Activated B cell treated with CpG ODN at 0.5 μM for 24 hours (primary cell): Measurements from ENCODE around the gene DSCAM. TPM values are rescaled to one million over a fixed set of nuclear protein-coding genes. Genes with fewer than 3 reads are reported as not detected.

Experiments
- ATAC-seq: fragments of 200-7000 bp; cut with Tn5 transposase; one replicate; pipeline ENCODE4 v1.10.0; 2021; ENCODE audit warnings: low read depth, mild to moderate bottlenecking, moderate library complexity
- CTCF ChIA-PET: fragments of 350-600 bp; sonication (Branson Sonifier 250); formaldehyde crosslinking; loops from one replicate; lab custom pipeline; 2021; ENCODE audit warnings: antibody characterized with exemption; lab: Charles Lee
- POLR2A ChIA-PET: fragments of 350-600 bp; sonication (Branson Sonifier 250); formaldehyde crosslinking; loops from one replicate; lab custom pipeline; 2021; ENCODE audit warnings: antibody characterized with exemption; lab: Charles Lee
- DNase-seq: peaks from one replicate; pipeline ENCODE4 v3.0.0; 2022
- H3K27ac Mint-ChIP-seq: one replicate; pipeline ENCODE4 v1.8.0; 2020; ENCODE audit warnings: mixed read lengths
- H3K27me3 Mint-ChIP-seq: one replicate; pipeline ENCODE4 v1.8.0; 2021; ENCODE audit warnings: mixed read lengths
- H3K36me3 Mint-ChIP-seq: one replicate; pipeline ENCODE4 v1.8.0; 2021; ENCODE audit warnings: low read depth, mixed read lengths
- H3K4me1 Mint-ChIP-seq: one replicate; pipeline ENCODE4 v1.8.0; 2021; ENCODE audit warnings: mixed read lengths
- H3K4me3 Mint-ChIP-seq: one replicate; pipeline ENCODE4 v1.8.0; 2020; ENCODE audit warnings: mild to moderate bottlenecking, mixed read lengths
- H3K9me3 Mint-ChIP-seq: one replicate; pipeline ENCODE4 v1.8.0; 2020; ENCODE audit warnings: mixed read lengths
- intact Hi-C: fragments of 100-400 bp; cut with micrococcal nuclease; formaldehyde crosslinking; loops from one replicate; pipeline ENCODE4 v1.15.1; 2024
- total RNA-seq: library from RNA; stranded (reverse); gene quantifications from 2 replicates; pipeline ENCODE4 v1.2.3, GENCODE V29; 2022
- TF ChIP-seq, protein P1 (sequence below): fragments of 200-600 bp; IDR thresholded peaks from one replicate; pipeline ENCODE4 v1.8.0; 2022; ENCODE audit warnings: antibody characterized with exemption, mild to moderate bottlenecking

The DSCAM gene
- total RNA-seq, 1 donor from 2014 or later: not detected

DNA sequence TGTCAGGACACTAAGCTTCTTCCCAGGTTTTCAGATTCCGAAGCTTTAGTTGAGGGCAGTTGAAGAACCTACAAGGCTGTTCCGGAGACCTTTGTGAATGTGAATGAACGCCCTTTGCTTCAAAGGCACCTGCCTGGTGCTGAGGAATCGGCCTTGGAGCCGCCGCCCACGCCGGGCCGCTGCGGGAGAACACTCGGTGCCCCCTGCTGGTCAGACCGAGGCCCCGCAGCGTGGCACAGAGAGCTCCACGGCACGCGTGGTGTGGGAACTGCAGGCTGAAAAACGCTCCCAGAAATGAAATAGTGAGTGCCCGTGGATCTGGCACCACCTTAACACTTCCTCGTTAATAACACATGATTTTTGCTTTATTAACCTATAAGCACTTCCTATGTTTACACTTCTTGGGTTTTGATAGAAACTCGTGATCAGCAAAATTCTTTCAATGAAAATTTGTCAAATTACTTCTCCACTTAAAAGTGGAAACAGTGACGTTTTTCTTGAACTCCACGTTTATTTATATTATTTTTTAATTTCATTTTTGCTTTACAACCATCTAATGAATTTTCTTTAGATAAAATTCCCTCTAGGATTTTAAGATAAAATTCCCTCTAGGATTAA, 460.6 kb downstream of the DSCAM start:
- no peak overlapping the region for H3K4me3 Mint-ChIP-seq

DNA sequence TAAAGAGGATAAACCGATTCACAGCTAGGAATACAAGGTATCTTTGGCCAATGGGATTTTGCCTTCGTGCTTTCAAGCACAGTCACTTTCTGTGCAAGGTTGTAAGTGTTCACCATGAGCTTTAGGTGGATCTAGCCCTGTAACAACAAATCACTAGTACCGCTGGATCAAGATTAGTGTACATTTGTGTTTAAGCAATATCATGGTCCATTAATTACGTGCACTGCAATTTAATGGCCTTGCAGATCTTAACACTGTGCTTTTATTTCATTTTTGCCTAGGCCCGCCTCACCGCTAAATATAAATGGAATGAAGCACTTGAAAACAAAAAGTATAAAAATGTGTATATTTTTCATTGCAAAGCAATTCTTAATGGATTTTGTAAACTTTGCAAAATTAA, 461.1 kb downstream of the DSCAM start:
- H3K9me3 Mint-ChIP-seq: peaks cover 10% of the 10 kb centered on the region
- H3K27me3 Mint-ChIP-seq: no peaks in the 10 kb centered on the region
- TF ChIP-seq, protein P1, sequence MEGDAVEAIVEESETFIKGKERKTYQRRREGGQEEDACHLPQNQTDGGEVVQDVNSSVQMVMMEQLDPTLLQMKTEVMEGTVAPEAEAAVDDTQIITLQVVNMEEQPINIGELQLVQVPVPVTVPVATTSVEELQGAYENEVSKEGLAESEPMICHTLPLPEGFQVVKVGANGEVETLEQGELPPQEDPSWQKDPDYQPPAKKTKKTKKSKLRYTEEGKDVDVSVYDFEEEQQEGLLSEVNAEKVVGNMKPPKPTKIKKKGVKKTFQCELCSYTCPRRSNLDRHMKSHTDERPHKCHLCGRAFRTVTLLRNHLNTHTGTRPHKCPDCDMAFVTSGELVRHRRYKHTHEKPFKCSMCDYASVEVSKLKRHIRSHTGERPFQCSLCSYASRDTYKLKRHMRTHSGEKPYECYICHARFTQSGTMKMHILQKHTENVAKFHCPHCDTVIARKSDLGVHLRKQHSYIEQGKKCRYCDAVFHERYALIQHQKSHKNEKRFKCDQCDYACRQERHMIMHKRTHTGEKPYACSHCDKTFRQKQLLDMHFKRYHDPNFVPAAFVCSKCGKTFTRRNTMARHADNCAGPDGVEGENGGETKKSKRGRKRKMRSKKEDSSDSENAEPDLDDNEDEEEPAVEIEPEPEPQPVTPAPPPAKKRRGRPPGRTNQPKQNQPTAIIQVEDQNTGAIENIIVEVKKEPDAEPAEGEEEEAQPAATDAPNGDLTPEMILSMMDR: no peak
- H3K27ac Mint-ChIP-seq: no peak overlapping the region
- POLR2A ChIA-PET: no interaction called here
- DNase-seq (no peak), ATAC-seq (no peak)
- H3K4me3 Mint-ChIP-seq: no peak overlapping the region
- intact Hi-C loops: loop anchor here (5.0 kb wide), 1 partner anchor 869 kb away; no protein-coding TSS in a partner anchor
- no peaks in the 10 kb centered on the region for H3K4me1 Mint-ChIP-seq
- H3K36me3 Mint-ChIP-seq: no peaks in the 10 kb centered on the region
- CTCF ChIA-PET: interaction anchor here (0.9 to 1.0 kb wide), 2 partner anchors 29 to 867 kb away, joined by 3 read pairs; no protein-coding TSS in a partner anchor

More for the DNA sequence above, 460.6 kb downstream of the DSCAM start:
- H3K36me3 Mint-ChIP-seq: no peaks in the 10 kb centered on the region
- intact Hi-C loops: loop anchor here (5.0 kb wide), 1 partner anchor 869 kb away; no protein-coding TSS in a partner anchor
- TF ChIP-seq, protein P1: no peak
- H3K27me3 Mint-ChIP-seq: no peaks in the 10 kb centered on the region
- POLR2A ChIA-PET: no interaction called here
- CTCF ChIA-PET: interaction anchor here (0.9 to 1.0 kb wide), 2 partner anchors 29 to 868 kb away, joined by 3 read pairs; no protein-coding TSS in a partner anchor
- H3K27ac Mint-ChIP-seq: no peak overlapping the region
- DNase-seq (no peak), ATAC-seq (no peak)
- H3K9me3 Mint-ChIP-seq: peaks cover 6% of the 10 kb centered on the region
- H3K4me1 Mint-ChIP-seq: no peaks in the 10 kb centered on the region

DNA sequence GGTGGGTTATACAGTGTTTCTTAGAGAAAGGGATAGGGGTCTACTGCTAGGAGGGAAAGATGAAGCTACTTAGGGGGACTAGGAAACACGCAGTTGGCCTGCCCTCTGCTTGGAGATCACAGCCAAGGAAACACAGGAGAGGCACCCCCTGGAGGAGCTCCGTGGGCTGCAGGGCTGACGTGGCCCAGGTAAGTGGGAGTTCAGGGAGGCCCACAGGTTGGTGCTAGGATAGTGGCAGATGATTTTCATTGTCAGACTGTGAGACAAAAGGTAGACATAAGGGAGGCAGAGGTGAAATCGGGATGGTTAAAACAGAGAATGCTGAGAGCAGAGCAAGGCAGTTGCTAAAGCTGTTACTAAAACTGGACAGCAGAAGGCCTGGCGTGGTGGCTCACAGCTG, 463.0 kb downstream of the DSCAM start:
- POLR2A ChIA-PET: no interaction called here
- DNase-seq (no peak), ATAC-seq (no peak)
- TF ChIP-seq, protein P1: no peak
- no peaks in the 10 kb centered on the region for H3K27me3 Mint-ChIP-seq
- CTCF ChIA-PET: no interaction called here
- H3K36me3 Mint-ChIP-seq: no peaks in the 10 kb centered on the region
- H3K9me3 Mint-ChIP-seq: peaks cover 13% of the 10 kb centered on the region
- intact Hi-C loops: no loop called here
- no peak overlapping the region for H3K27ac Mint-ChIP-seq
- no peak overlapping the region for H3K4me3 Mint-ChIP-seq
- H3K4me1 Mint-ChIP-seq: no peaks in the 10 kb centered on the region

DNA sequence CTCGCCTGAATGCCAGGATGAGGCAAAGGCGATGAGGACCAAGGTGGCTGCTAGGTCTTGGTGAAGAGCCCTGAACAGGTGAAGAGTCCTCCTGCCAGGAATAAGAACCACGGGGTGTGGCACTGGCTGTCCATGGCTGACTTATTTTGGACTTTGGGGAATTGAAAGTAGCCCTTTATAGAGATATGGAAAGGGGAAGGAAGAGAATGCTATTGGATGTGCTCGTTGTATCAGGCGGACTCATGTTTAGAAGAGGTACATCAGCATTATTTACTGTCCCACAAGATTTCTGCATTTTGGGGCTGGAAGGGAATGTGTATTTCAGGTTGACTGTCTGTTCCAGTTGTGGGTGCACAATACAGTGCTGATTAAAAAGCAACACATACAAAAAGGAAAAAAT, 465.8 kb downstream of the DSCAM start:
- Mint-ChIP-seq H3K4me3 (no peak overlapping the region), H3K27me3 (no peaks in the 10 kb centered on the region), H3K36me3 (no peaks in the 10 kb centered on the region), H3K9me3 (peaks cover 11% of the 10 kb centered on the region), H3K4me1 (no peaks in the 10 kb centered on the region), H3K27ac (no peak overlapping the region)
- intact Hi-C loops: no loop called here
- ATAC-seq (no peak), DNase-seq (no peak)
- ChIA-PET CTCF (no interaction called here), POLR2A (no interaction called here)
- TF ChIP-seq, protein P1: no peak

DNA sequence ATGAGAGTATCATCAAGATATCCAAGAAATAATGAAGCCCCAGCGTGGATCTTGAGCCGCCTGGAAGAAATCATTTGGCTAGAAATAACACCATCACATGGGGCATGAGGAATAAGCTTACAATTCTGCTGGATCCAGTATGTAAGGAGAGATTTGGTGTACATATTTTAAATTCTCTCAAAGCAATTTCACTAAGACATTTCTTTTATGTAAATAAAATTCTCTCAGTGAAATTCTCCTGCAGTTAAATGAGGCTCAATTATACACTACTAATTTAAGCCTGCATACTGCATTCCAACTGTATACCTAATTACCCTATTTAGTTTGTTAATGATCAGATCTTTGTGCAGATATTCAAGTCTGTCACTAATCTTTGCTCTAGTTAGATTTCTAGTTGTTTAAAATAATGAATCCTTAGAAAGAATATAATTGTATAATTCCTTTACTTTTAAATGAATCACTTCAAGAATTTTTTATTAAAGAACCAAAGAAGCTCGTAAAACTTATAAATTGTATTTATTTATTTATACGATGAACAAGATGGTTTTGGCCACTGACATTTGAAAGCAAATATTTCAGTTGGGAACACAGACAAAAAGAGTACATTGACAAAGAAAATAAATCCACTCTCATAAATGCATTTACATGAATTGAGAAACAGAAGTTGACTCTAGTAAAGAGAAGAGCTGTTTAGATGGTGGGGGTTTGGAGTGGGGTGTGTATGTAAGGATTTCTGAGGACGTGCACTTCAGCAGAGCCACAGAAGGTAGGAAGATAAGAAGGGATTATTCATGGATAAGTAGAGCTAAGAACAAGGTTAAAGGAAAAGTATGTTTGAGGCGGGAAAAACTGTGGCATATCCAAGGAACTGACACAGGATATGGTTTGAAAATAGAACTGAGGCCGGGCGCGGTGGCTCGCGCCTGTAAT, 466.8 kb downstream of the DSCAM start:
- Mint-ChIP-seq H3K36me3 (no peaks in the 10 kb centered on the region), H3K4me1 (no peaks in the 10 kb centered on the region), H3K27ac (no peak overlapping the region), H3K27me3 (no peaks in the 10 kb centered on the region), H3K9me3 (peaks cover 11% of the 10 kb centered on the region), H3K4me3 (no peak overlapping the region)
- ChIA-PET CTCF (no interaction called here), POLR2A (no interaction called here)
- intact Hi-C loops: no loop called here
- TF ChIP-seq, protein P1: no peak
- ATAC-seq: no peak
- no peak for DNase-seq
